Activated gamma-delta T cell treated with anti-CD3 and anti-CD28 coated beads, Interleukin-2, amount 50 U/mL, for 16 hours (primary cell): ENCODE data around the gene SLC26A11.

Experiments
- DNase-seq: peaks from one replicate; pipeline ENCODE4 v3.0.0-alpha.2; 2020; ENCODE audit warnings: low read depth

SLC26A11 gene

DNA sequence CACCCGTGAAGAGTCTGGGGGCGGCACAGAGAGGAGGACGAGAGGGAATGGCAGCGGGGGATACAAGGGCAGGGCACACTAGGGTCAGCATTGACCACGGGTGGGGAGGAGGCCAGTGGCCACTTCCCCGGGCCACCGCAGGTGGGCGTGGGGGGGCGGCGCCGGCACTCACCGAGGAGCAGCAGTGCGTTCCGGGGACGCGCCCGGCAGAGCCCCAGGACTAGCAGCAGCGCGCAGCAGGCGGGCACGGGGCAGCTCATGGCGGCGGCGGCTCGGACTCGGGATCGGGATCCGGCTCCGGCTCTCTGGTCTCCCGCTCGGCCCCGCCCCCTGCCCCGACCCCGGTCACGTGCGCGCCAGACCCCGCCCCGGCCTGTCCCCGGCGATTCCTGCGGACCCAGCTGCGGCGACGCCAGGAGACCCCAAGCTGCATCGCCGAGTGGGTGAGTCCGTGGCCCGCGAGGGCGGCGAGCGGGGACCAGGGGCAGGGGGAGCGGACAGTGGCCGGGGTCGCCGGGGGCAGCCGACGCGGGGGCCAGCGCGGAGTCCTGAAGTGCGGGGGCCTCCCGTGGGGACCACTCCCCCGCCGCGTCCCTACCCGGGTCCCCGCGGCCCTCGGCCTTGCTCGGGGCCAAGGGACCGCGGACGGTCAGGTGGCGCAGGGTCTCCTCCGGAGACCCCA is at the start of gene SLC26A11, which contains the start of gene SGSH:
TSS of gene SLC26A11 (plus strand) at position 374 of the 682 bp plus-strand sequence. CDS start 1,134 bp downstream, outside the sequence.
TSS of gene SGSH (minus strand) at position 280 of the 682 bp plus-strand sequence. CDS start at position 260, 20 bp downstream.
- DNase-seq, result peak; percentile 27

DNA sequence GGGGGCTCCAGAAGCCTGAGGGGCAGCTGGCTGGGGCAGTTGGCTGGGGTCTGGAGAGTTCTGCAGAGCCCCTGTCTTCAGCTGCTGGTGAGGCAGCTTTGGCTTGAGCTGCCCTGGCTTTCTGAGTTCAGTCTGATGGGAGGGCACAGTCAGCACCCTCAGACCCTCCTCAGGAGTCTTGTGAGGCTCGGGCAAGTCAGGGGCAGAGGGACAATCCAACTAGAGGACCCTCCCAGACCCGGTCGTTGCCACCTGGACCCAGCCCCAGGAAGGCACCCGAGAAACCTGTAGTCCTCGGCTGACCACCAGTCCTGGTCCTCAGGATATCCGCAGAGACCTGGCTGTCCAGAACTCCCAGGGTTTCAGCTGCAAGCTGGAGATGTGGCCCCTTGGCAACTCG is 48.5 kb upstream of the SLC26A11 start:
- DNase-seq, result no peak

DNA sequence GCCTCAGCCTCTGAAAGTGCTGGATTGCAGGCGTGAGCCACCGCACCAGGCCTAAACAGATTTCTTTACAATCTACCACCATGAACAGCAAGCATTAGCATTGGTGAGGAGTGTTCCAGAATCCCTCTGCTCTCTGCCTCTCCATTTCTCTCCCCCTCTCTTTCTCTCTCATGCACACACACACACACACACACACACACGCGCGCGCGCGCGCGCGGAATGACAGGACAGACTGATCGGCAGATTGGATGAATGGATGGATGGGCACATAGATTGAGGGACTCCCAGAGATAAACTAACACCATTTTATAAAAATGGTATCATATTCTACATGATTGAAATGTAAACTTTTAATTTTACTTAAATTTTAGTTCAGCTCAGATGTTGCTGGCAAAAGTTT is 47.1 kb upstream of the SLC26A11 start:
- DNase-seq, result no peak

DNA sequence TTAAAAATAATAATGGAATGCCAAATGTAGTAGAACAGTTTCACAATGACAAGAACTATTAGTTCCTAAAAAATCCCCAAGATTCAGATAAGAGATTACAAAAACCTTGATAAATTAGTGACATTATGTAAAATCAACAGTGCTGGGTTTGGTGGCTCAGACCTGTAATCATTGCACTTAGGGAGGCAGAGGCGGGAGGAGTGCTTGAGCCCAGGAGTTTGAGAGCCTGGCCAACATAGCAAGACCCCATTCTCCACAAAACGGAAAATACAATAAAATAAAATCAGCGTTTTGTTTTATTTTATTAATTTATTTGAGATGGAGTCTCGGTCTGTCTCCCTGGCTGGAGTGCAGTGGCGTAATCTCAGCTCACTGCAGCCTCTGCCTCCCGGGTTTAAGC is 46.3 kb upstream of the SLC26A11 start:
- no peak for DNase-seq

DNA sequence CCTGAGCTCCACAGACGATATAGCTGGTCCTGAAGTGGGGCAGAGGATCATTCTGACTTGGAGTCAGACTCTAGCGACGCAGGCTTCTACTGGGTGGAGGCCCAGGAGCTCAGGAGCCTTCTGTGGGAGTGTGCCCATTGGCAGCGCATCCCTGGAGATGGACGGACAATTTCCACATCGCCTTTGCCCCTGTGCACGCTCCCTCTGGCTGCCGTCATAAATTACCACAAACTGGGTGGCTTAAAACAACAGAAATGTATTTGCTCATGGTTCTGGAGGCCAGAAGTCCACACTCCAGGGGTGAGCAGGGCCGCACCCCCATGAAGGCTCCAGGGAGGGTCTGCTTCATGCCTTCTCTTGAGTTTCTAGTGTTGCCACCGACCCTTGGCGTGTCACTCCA is 43.5 kb upstream of the SLC26A11 start:
- no peak for DNase-seq

DNA sequence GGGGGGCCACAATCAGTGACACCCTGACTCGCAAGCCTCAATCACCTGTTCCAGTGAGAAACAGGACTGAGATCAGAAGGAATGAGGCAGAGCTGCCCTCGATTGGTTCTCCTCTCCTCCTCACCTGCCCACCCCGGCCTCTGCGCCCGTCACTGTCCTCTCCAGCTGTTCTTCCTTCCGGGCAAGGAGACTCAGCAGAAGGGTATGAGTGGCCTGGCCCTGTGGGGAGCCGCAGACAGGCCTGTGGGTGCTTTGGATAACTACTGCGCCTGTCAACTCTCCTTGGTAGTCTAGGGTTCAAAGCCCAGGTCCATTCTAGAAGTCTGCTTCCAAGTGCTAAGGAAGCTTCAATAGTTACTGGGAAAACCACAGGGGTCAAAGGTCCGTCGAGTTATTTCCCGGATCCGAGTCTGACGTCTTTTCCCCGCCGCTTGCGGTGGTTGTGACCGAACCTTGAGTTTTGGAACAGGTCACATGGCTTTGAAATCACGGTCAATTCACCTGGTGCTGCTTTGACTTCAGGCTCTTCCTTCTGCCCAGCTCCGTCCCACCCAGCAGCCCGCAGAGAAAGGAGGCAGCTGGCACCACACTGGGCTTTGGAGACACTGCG is 42.1 kb upstream of the SLC26A11 start:
- DNase-seq, result no peak

DNA sequence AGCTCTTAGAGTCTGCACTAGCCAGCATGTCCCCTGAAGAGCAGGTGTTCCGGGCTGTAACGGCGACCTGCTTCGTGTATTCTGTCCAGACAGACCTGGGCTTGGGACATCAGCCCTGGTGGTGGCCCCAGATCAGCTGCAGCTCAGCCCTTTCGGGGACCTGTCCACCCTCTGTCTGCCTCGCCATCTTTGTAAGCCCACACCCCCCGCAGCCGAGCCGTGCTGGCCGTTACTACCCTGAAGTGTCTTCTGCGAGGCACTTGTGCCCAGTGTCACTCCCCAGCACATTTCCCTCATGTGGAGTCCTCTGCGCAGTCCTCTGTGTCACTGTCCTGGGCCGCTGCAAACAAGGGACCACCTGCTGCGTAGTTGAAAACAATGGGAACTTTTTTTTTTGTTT is 40.0 kb upstream of the SLC26A11 start:
- DNase-seq, result no peak

DNA sequence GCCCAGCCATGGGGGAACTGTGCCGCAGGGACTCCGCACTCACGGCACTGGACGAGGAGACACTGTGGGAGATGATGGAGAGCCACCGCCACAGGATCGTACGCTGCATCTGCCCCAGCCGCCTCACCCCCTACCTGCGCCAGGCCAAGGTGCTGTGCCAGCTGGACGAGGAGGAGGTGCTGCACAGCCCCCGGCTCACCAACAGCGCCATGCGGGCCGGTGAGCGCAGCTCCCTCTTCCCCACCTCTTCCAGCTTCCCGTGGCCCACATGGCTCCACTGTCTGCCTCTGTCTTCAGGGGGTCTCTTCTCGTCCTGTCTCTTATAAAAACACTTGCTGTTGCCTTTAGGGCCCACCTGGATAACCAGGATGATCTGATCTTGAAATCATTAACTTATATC is 38.8 kb upstream of the SLC26A11 start:
- DNase-seq, result no peak

DNA sequence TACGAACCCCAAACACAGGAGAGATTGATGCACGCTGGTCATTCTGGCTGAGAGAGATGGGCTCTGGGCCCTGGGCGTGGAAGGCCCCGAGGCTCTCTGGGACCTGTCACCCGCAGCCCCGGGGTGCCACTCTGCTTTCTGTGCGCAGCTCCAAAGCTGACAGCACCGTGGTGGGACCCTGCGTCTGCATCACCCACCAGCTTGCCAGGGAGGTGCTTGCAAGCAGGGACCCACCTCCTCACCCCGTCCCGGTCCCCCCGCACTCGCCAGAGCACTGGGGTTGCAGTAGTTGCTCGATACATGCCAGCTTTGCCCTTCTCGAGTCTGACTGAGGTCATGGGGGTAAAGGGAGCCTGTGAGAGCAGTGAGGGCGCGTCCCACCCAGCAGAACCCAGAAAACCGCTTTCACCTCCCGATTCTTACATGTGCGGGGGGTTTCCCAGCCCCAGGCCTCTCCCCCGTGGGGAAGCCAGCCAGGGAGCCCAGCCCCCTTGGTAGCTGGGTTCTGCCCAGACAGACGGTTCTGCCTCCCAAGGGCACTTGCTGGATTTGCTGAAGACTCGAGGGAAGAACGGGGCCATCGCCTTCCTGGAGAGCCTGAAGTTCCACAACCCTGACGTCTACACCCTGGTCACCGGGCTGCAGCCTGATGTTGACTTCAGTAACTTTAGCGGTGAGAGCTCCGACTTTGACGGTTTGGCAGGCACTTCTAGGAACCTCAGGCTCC is 37.9 kb upstream of the SLC26A11 start:
- DNase-seq, result no peak

- no peak for DNase-seq
Measured at GRCh38 chr17:80182845-80183223, 37.4 kb upstream of the SLC26A11 start.

GRCh38 chr17:80183581-80184422 is 36.4 kb upstream of the SLC26A11 start:
- no peak for DNase-seq

DNA sequence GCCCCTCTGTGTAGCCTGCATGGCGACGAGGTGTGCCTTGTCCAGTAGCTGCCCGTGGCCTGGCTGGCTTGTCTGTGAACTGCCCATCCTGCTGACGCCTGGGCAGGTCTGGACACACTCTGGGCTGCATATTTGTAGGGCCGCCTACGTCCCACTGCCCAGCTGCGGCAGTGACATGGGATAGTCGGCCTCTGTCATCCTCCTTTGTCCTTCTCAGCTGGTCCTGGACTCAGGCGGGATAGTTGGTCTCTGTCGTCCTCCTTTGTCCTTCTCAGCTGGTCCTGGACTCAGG is 35.9 kb upstream of the SLC26A11 start:
- DNase-seq, result no peak

GRCh38 chr17:80185968-80186367 is 34.3 kb upstream of the SLC26A11 start:
- no peak for DNase-seq

DNA sequence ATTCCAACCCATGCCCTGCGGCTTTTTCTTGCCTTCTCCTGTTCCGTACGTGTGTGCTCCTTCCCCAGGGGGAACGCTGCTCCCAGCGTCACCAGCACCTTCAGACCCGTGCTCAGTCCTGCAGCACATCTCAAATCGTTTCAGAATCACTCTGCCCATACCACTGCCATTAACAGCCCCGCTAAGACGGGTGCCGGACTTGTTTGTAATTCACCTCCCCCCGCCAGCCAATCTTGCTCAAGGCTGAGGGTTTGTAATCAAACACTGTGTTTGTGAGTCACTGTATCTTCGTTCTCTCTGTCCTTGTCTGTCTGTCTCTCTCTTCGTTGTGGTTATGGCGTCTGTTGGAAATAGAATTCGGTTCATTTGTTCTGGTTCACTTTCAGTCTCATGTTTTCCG is 33.1 kb upstream of the SLC26A11 start:
- DNase-seq, result no peak

DNA sequence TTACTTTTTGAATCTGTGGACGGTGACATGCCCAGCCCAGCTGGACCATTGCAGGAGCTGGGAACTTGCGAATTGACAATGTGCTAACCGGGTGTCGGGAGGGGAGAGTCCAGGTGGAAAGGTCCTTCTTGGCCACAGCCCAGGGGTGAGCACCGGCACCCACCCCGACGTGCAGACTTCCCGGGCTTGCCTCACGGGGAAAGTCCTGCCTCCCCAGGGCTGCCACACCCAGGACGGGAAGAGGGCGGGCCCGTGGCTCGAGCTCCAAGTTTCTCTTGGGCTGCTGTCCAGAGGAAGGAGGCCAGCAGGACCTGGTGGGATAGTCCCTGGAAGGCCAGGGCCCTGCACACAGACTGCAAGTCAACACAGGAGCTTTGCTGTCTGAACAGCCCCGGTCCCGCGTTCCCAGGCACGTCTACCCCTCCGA is 32.7 kb upstream of the SLC26A11 start:
- DNase-seq, result no peak

- DNase-seq, result no peak
Measured at GRCh38 chr17:80189611-80190010, 30.6 kb upstream of the SLC26A11 start.

DNA sequence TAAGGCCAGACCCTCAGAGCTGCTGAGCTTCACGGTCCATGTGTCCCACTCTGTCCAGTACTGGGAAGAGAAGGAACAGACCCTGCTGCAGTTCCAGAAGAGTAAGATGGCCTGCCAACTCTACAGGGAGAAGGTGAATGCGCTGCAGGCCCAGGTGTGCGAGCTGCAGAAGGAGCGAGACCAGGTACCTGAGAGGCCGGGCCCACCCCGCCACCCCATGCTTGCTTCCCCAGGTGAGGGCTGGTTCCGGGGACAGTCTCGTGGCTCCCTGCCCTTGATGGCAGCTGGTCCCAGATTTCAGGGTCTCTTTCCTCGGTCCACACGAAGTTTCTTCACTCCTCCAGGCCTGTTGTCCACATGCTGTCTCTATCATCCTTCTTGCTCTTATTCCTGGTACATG is 29.5 kb upstream of the SLC26A11 start:
- DNase-seq, result no peak

DNA sequence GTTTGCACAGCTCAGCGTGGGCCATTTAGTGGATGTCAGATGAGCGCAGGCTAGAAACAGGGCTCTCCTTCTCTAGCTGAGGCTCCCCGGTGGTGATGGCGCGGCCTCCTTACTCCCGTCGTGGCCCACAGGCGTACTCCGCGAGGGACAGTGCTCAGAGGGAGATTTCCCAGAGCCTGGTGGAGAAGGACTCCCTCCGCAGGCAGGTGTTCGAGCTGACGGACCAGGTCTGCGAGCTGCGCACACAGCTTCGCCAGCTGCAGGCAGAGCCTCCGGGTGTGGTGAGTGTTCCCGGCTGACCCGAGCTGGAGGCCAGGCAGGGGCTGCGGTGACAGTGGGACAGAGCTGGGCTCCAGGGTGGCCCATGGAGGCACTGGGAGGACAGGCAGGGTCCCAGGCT is 29.0 kb upstream of the SLC26A11 start:
- no peak for DNase-seq

- no peak for DNase-seq
Measured at GRCh38 chr17:80191865-80192661, 28.2 kb upstream of the SLC26A11 start.

DNA sequence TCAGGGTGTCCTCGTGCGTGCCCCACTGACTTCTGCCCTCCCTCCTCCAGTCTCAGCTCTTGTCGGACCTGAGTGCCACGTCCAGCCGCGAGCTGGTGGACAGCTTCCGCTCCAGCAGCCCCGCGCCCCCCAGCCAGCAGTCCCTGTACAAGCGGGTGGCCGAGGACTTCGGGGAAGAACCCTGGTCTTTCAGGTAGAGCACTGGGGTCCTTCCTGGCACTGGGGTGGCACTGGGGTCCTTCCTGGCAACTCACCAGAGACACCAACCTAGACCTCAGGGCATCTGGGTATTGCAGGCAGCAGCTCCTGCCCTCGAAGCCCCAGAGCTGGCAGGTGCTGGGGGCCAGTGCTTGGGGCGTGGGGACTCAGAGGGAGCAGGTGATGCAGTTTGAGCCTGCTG is 25.1 kb upstream of the SLC26A11 start:
- no peak for DNase-seq

DNA sequence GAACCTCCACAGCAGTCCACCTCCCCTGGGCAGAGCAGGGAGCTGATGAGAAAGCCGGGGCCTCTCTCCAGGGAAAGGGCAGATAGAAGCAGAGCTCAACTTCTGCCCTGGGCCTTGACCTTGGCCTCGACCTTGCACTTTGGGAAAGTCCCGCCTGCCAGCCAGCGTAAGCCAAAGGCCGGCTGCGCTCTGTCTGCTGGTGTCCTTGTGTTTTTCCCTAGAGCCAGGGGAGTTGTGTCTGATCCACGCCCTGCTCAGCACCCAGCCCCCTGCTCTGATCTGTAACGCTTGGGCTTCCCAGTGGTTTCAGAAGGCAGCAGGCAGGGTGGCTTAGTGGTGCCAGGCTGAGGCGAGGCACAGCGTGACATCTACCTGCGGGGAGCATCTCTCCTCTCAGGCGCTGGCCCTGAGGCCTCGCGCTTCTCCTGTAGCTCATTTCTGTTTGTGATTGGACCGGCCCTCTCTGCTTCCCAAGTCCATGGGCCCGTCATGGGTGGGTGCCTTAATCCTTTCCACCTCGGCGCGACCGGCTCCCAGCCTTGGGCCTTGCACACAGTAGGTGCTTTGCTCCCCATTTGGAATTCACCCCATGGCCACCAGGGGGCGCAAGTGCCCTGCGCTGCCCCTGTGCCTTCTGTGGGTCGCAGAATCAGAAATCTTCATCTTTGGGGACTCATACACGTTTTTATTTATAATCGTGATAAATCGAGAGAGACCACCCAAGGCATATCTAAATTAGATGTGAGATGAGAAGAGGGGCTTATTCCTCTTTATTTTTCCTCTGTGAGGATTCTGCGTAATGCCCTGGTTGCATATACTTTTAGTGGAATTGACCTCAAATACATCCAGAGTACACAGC is 24.3 kb upstream of the SLC26A11 start:
- peak; percentile 53 for DNase-seq
